SK-N-MC (cell line): ENCODE measurements around the gene CD300LF.

ENCODE experiments used
- EZH2 ChIP-seq: fragments of 200-600 bp; sonication (generic); IDR thresholded peaks from one replicate; pipeline ENCODE4 v1.6.1; 2017; ENCODE audit warnings: antibody characterized with exemption
- POLR2AphosphoS5 ChIP-seq: IDR thresholded peaks from 2 replicates; pipeline ENCODE4 v1.6.1; 2012; ENCODE audit warnings: mild to moderate bottlenecking, low read depth, low read length, borderline replicate concordance

DNA sequence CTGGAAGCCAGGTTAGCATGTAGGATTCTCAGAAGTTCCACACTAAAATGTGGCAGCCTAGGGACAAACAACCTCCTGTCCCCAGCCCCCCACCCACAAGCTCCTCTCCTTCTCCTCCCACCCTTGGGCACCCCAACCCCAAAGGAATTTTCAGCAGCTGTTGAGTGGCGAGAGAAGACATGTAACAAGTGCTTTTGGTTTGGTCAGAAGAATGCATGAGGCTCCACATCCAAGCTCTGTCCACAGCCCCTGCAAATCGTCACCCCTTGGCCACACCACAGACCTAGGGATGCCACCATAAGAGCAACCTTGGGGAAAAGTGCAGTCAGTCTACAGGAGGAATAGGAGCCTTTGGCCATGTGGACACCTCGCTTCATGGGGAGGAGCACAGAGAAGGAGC is 12.4 kb upstream of the CD300LF start:
- TF ChIP-seq POLR2AphosphoS5 (no peak), EZH2 (no peak)
